SK-N-SH (cell line): ENCODE results near the gene BACE2.

ENCODE experiments used
- ELF1 ChIP-seq: IDR thresholded peaks from 2 replicates; pipeline ENCODE4 v1.4.0; 2012
- GATA2 ChIP-seq: sonication (generic); formaldehyde crosslinking; IDR thresholded peaks from 2 replicates; pipeline ENCODE4 v1.5.0; 2020; ENCODE audit warnings: mild to moderate bottlenecking, missing genetic modification reagents
- RFX5 ChIP-seq: IDR thresholded peaks from 2 replicates; pipeline ENCODE4 v1.6.1; 2012; ENCODE audit warnings: mild to moderate bottlenecking, improper control_type of control experiment, low read length
- TF ChIP-seq, protein P1 (sequence below): fragments of 200-600 bp; sonication (generic); IDR thresholded peaks from 2 replicates; pipeline ENCODE4 v1.6.1; 2017; ENCODE audit warnings: antibody characterized with exemption, mild to moderate bottlenecking, moderate library complexity

DNA sequence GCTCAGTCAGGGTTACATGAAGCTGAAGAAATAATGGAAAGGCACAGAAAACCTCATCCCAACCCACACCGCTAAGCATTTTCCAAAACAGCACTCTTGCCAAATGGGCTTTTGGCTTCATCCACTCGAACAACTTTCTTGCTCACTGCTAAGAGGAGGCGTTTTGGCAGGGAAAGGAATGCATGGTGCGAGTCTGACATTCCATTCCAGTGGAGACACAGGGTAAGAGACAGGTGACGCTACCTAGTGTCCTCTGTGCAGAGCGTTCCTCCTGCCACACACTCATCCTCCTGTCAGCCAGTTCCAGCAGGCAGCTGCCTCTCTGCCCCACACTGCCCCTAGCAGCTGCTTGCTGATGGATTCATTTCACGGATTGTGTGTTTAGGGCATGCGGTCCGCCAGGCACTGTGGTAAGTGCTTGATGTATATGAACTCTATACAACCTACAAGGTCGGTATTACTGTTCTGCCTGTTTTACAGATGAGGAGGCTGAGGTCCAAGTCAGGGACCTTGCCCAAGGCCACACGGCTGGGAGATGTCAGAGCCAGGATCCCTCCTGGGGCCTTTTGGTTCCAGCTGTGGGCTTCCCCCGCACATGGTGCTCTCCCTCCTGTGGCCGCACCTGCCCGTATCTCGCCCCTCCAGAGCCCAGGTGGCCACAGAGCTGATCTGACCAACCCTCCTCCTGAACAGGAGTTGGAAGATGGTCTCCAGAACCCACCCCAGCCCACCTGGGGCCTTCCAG, 25.7 kb upstream of the BACE2 start:
- TF ChIP-seq ELF1, result no peak
- no peak for TF ChIP-seq RFX5
- TF ChIP-seq, protein P1, sequence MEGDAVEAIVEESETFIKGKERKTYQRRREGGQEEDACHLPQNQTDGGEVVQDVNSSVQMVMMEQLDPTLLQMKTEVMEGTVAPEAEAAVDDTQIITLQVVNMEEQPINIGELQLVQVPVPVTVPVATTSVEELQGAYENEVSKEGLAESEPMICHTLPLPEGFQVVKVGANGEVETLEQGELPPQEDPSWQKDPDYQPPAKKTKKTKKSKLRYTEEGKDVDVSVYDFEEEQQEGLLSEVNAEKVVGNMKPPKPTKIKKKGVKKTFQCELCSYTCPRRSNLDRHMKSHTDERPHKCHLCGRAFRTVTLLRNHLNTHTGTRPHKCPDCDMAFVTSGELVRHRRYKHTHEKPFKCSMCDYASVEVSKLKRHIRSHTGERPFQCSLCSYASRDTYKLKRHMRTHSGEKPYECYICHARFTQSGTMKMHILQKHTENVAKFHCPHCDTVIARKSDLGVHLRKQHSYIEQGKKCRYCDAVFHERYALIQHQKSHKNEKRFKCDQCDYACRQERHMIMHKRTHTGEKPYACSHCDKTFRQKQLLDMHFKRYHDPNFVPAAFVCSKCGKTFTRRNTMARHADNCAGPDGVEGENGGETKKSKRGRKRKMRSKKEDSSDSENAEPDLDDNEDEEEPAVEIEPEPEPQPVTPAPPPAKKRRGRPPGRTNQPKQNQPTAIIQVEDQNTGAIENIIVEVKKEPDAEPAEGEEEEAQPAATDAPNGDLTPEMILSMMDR, result no peak
- TF ChIP-seq GATA2, result no peak
